Fibroblast of lung (primary cell): ENCODE data around the gene TMEM135. TPM values are rescaled to one million over a fixed set of nuclear protein-coding genes. Genes with fewer than 3 reads are reported as not detected.

ENCODE experiments used
- DNase-seq, 2 donors: peaks; one replicate each; pipeline versions ENCODE4 v3.0.0 to v3.0.0-alpha.2; 2010; ENCODE audit warnings: low read depth in 2 of 2
- H2AFZ ChIP-seq: 2 replicates; pipeline ENCODE4 v1.5.1; 2012; ENCODE audit warnings: low read length, control low read depth, inconsistent platforms
- H3K27ac ChIP-seq: 2 replicates; pipeline ENCODE4 v1.5.1; 2011; ENCODE audit warnings: low read length, control low read depth; ENCODE audit not compliant: insufficient read depth
- H3K27me3 ChIP-seq: 2 replicates; pipeline ENCODE4 v1.5.1; 2011; ENCODE audit warnings: mild to moderate bottlenecking, low read length; ENCODE audit not compliant: control insufficient read depth, insufficient read depth
- H3K36me3 ChIP-seq: 2 replicates; pipeline ENCODE4 v1.5.1; 2011; ENCODE audit warnings: low read length; ENCODE audit not compliant: control insufficient read depth, insufficient read depth
- H3K4me1 ChIP-seq: 2 replicates; pipeline ENCODE4 v1.5.1; 2011; ENCODE audit warnings: low read length; ENCODE audit not compliant: control insufficient read depth, insufficient read depth; ENCODE audit errors: extremely low read depth
- H3K4me2 ChIP-seq: 2 replicates; pipeline ENCODE4 v1.5.1; 2011; ENCODE audit warnings: low read length, control low read depth; ENCODE audit not compliant: insufficient read depth; ENCODE audit errors: extremely low read depth
- H3K4me3 ChIP-seq, 4 experiments: fragments of 200-600 bp in 1 of 4; sonication (generic) in 1 of 4; replicated peaks in 1 of 4; 2 replicates each; pipeline ENCODE4 v1.5.1; 2011 to 2016; ENCODE audit warnings: low read length in 4 of 4, low read depth in 3 of 4, mild to moderate bottlenecking in 3 of 4, control low read depth in 2 of 4, inconsistent platforms in 1 of 4, mixed read lengths in 1 of 4; ENCODE audit not compliant: insufficient read depth in 1 of 4; ENCODE audit errors: control extremely low read depth in 1 of 4
- H3K79me2 ChIP-seq: 2 replicates; pipeline ENCODE4 v1.5.1; 2012; ENCODE audit warnings: mild to moderate bottlenecking, low read length, inconsistent platforms; ENCODE audit not compliant: control insufficient read depth, insufficient read depth
- H3K9ac ChIP-seq: 2 replicates; pipeline ENCODE4 v1.5.1; 2011; ENCODE audit warnings: mild to moderate bottlenecking, low read length, control low read depth; ENCODE audit not compliant: insufficient read depth
- H3K9me3 ChIP-seq: 2 replicates; pipeline ENCODE4 v1.5.1; 2012; ENCODE audit warnings: low read depth, low read length; ENCODE audit not compliant: control insufficient read depth, insufficient read depth
- H4K20me1 ChIP-seq: 2 replicates; pipeline ENCODE4 v1.5.1; 2011; ENCODE audit warnings: low read length; ENCODE audit not compliant: control insufficient read depth, insufficient read depth; ENCODE audit errors: extremely low read depth
- EZH2 ChIP-seq: IDR thresholded peaks from 2 replicates; pipeline ENCODE4 v1.5.1; 2012; ENCODE audit warnings: low read length, control low read depth, mild to moderate bottlenecking; ENCODE audit errors: missing control alignments
- polyA plus RNA-seq, 2 donors: library from polyadenylated mRNA; depleted of rRNA in 1 of 2; stranded (reverse) in 1 of 2; unstranded in 1 of 2; fragments of >200 nt; gene quantifications; 2 replicates each; pipeline ENCODE4 v1.2.1, GENCODE V29; 2011 to 2012; ENCODE audit warnings: missing spikeins in 1 of 2
- total RNA-seq: library from RNA; depleted of rRNA; stranded (reverse); fragments of >200 nt; gene quantifications from 2 replicates; pipeline ENCODE4 v1.2.1, GENCODE V29; 2014
- TF ChIP-seq, protein P1 (sequence below), 2 donors: IDR thresholded peaks in 1 of 2; conservative IDR thresholded peaks in 1 of 2; 1 replicate in 1 of 2; 2 replicates in 1 of 2; pipeline ENCODE4 v1.5.1; 2011 to 2012; ENCODE audit warnings: low read length in 2 of 2, control low read depth in 1 of 2, inconsistent platforms in 1 of 2, low read depth in 1 of 2, mild to moderate bottlenecking in 1 of 2

TMEM135 gene
- total and polyA plus RNA-seq, 2 donors (not counting 1 experiment from before 2014, with no cell fraction given), result 17.3 to 20.6 TPM

DNA sequence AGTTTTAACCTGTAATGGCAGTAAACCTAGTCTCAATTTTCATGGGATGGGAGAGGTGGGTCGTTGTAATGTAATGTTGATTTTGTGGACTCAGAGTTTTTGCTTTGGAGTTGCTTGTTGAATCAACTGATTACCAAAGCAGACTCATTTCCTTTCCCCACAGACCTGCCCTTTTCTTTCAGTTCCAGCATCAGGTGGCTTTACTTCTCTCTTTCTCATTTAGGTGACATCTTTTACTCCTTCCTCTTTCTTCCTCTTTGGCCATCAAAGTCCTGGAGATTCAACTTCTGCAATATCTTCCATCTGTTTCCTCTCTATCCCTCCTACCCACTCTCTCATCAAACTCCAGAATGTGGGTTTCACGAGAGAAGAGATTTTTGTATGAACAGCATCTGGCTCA is 313.9 kb downstream of the TMEM135 start:
- Histone ChIP-seq H3K27me3 (no peaks in the 10 kb centered on the region), H4K20me1 (no peaks in the 10 kb centered on the region), H3K9me3 (no peaks in the 10 kb centered on the region), H3K79me2 (no peaks in the 10 kb centered on the region), H3K4me1 (peaks cover 6% of the 10 kb centered on the region), H3K4me2 (no peak overlapping the region), H3K27ac (no peak overlapping the region), H2AFZ (no peak overlapping the region), H3K36me3 (no peaks in the 10 kb centered on the region), H3K9ac (no peak overlapping the region), H3K4me3 (no peak overlapping the region)
- TF ChIP-seq, protein P1, sequence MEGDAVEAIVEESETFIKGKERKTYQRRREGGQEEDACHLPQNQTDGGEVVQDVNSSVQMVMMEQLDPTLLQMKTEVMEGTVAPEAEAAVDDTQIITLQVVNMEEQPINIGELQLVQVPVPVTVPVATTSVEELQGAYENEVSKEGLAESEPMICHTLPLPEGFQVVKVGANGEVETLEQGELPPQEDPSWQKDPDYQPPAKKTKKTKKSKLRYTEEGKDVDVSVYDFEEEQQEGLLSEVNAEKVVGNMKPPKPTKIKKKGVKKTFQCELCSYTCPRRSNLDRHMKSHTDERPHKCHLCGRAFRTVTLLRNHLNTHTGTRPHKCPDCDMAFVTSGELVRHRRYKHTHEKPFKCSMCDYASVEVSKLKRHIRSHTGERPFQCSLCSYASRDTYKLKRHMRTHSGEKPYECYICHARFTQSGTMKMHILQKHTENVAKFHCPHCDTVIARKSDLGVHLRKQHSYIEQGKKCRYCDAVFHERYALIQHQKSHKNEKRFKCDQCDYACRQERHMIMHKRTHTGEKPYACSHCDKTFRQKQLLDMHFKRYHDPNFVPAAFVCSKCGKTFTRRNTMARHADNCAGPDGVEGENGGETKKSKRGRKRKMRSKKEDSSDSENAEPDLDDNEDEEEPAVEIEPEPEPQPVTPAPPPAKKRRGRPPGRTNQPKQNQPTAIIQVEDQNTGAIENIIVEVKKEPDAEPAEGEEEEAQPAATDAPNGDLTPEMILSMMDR (conservative IDR thresholded peaks at IDR 0.05 in 1 of 2, IDR thresholded peaks at IDR 0.05 in 1 of 2; ENCODE audit: low read depth in 1 of 2, low read length in 2 of 2), result no peak
- TF ChIP-seq EZH2, result no peak
- no peak for DNase-seq

DNA sequence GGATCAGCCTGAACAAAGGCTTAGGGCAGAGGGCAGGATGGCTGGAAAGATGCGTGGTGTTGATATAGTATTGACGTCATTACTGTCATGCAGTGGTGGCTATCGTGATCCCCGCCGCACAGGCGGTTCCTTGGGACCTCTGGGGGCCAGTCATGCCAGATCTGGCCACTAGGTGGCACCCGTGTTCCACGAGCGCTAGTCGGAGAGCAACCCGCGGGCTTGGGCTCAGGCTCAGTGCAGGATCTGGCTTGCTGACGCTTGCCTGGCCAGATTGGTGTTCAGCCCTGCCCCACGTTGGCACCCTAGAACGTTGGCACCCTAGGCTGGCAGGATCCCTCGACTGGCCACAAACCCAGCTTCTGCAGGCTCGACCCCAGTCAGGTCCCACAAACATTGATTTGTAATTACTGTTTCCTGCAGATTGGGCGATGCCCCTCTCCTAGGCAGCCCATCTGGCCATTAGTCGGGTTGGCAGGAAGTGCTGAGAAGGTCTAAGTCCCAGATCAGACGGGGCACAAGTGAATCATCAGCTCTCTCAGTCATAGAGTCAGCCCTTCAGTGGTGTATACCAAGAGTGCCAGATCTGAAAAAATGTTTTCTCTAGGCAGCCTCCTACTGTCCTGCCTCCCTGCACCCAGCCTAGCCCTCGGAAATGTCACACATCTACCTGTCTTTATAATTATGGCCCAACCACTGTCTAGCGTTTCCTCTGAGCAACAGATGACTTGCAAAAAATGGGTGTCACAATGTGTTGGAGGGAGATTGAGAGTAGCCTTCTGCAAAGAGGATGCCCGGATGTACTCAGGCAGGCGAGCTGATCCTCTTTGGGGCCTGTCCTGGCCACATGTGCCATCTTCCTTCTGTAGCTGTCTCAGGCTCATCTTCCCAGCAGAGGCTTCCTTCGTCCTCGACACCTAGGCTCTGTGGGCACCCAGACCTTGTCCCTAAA is 315.3 kb downstream of the TMEM135 start:
- no peak overlapping the region for H3K4me3 ChIP-seq

DNA sequence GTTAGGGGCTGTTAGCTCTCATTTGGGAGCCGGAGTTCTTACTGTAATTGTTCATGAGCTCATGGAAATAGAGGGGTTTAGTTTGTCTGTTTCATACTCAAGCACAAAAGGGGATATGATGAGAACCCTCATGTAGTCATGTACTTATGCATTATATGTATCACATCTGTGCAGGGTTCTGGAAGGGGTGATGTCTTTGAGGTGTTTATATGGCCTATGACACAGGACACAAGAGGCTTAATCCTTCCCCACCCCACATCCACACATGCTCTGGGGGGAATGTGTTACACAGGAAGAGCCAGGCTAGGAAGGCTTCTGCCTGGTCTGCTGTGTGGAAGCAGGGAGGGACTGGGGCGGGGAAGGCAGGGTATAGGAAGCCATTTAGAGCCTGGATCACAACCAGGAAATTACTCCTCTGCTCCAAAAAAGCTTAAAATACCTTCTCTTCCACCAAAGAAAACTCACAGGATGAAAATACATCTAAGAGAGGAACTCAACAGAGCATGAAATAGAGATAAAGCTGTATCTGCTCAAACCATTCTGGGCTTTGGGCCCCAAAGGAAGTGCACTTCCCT is 316.1 kb downstream of the TMEM135 start:
- Histone ChIP-seq H3K27ac (no peak overlapping the region), H3K4me3 (no peak overlapping the region), H2AFZ (no peak overlapping the region), H3K9me3 (no peaks in the 10 kb centered on the region), H3K4me2 (no peak overlapping the region), H3K79me2 (no peaks in the 10 kb centered on the region), H4K20me1 (no peaks in the 10 kb centered on the region), H3K27me3 (no peaks in the 10 kb centered on the region), H3K9ac (no peak overlapping the region), H3K4me1 (peaks cover 6% of the 10 kb centered on the region), H3K36me3 (no peaks in the 10 kb centered on the region)
- DNase-seq, result no peak
- TF ChIP-seq, protein P1 (conservative IDR thresholded peaks at IDR 0.05 in 1 of 2, IDR thresholded peaks at IDR 0.05 in 1 of 2; ENCODE audit: low read depth in 1 of 2, low read length in 2 of 2), result no peak
- TF ChIP-seq EZH2, result no peak

More for the DNA sequence above, 315.3 kb downstream of the TMEM135 start:
- Histone ChIP-seq H3K36me3 (no peaks in the 10 kb centered on the region), H4K20me1 (no peaks in the 10 kb centered on the region), H3K27ac (no peak overlapping the region), H3K9me3 (no peaks in the 10 kb centered on the region), H3K79me2 (no peaks in the 10 kb centered on the region), H3K27me3 (no peaks in the 10 kb centered on the region), H3K4me1 (peaks cover 6% of the 10 kb centered on the region), H2AFZ (no peak overlapping the region), H3K4me2 (peak overlapping the region; percentile 71), H3K9ac (no peak overlapping the region)
- TF ChIP-seq EZH2, result no peak
- TF ChIP-seq, protein P1 (conservative IDR thresholded peaks at IDR 0.05 in 1 of 2, IDR thresholded peaks at IDR 0.05 in 1 of 2; ENCODE audit: low read depth in 1 of 2, low read length in 2 of 2), result peak; percentile 98 to 99
- peak; percentile 69 to 77 for DNase-seq
